HepG2 (cell line): Measurements from ENCODE around the gene PPP4R4. TPM values are rescaled to one million over a fixed set of nuclear protein-coding genes. Genes with fewer than 3 reads are reported as not detected.

Experiments
- ATAC-seq: fragments of 200-7000 bp; cut with Tn5 transposase; 3 replicates; pipeline ENCODE4 v1.9.1; 2020; ENCODE audit warnings: mild to moderate bottlenecking, moderate library complexity
- Bru-seq: library from RNA; stranded (reverse); fragments of 400-500 nt; gene quantifications from one replicate; lab custom pipeline; 2021; lab: Mats Ljungman, UMichigan
- BruChase-seq, 2 experiments: library from RNA; stranded (reverse); fragments of 400-500 nt; gene quantifications; one replicate each; lab custom pipeline; 2021; lab: Mats Ljungman, UMichigan
- BruUV-seq: library from RNA; stranded (reverse); fragments of 400-500 nt; replicated peaks from 2 replicates; lab custom pipeline; 2021; lab: Mats Ljungman, UMichigan
- CTCF ChIA-PET: fragments of 300-600 bp; formaldehyde crosslinking; extraction: SDS; loops from one replicate; lab custom pipeline; 2021; ENCODE audit warnings: low total read pairs, inconsistent platforms, low intra/inter-chr PET ratio; lab: Yijun Ruan, JAX
- POLR2A ChIA-PET: fragments of 350-600 bp; sonication (Branson Sonifier 250); formaldehyde crosslinking; loops from one replicate; lab custom pipeline; 2020; ENCODE audit warnings: antibody characterized with exemption, inconsistent platforms; lab: Yijun Ruan, JAX
- DNase-seq: peaks from one replicate; pipeline ENCODE4 v3.0.0-alpha.2; 2015; ENCODE audit warnings: low spot score
- FAIRE-seq: peaks from 3 replicates; lab custom pipeline; 2011; peaks lifted over from hg19 to GRCh38; lab: Jason Lieb, UNC
- H2AFZ ChIP-seq: one replicate; pipeline ENCODE4 v1.6.1; 2011; ENCODE audit warnings: low read length, inconsistent platforms
- H3K27ac ChIP-seq: fragments of 300-600 bp; 3 replicates; pipeline ENCODE4 v1.8.0; 2011; ENCODE audit warnings: mixed run types, mild to moderate bottlenecking, mixed read lengths, low read length, inconsistent platforms; ENCODE audit not compliant: insufficient read depth; ENCODE audit errors: extremely low read length
- H3K27me3 ChIP-seq, 2 experiments: fragments of 200-600 bp in 1 of 2; 2 replicates in 1 of 2; 3 replicates in 1 of 2; pipeline versions ENCODE4 v1.6.0 to v1.8.0; 2011; ENCODE audit warnings: low read length in 2 of 2, mild to moderate bottlenecking in 2 of 2, moderate library complexity in 2 of 2, inconsistent platforms in 1 of 2; ENCODE audit not compliant: insufficient read depth in 2 of 2, control insufficient read depth in 1 of 2
- H3K36me3 ChIP-seq, 2 experiments: fragments of 200-600 bp in 1 of 2; replicated peaks in 1 of 2; 2 replicates in 1 of 2; 3 replicates in 1 of 2; pipeline versions ENCODE4 v1.5.1 to v1.8.0; 2011; ENCODE audit warnings: low read length in 2 of 2, inconsistent platforms in 1 of 2; ENCODE audit not compliant: insufficient read depth in 2 of 2, control insufficient read depth in 1 of 2
- H3K4me1 ChIP-seq: 2 replicates; pipeline ENCODE4 v1.5.1; 2012; ENCODE audit warnings: low read length, inconsistent platforms; ENCODE audit not compliant: insufficient read depth
- H3K4me2 ChIP-seq: 2 replicates; pipeline ENCODE4 v1.6.0; 2011; ENCODE audit warnings: low read depth, low read length, inconsistent platforms
- H3K4me3 ChIP-seq, 3 experiments: fragments of 200-600 bp in 1 of 3; sonication (generic), shearing (Covaris generic) in 1 of 3; replicated peaks in 1 of 3; 2 replicates each; pipeline ENCODE4 v1.5.1; 2011 to 2016; ENCODE audit warnings: low read length in 3 of 3, inconsistent platforms in 2 of 3, low read depth in 2 of 3, mild to moderate bottlenecking in 2 of 3, control low read depth in 1 of 3, mixed read lengths in 1 of 3; ENCODE audit not compliant: insufficient read depth in 1 of 3
- H3K79me2 ChIP-seq: one replicate; pipeline ENCODE4 v1.6.1; 2011; ENCODE audit warnings: low read length, inconsistent platforms; ENCODE audit not compliant: insufficient read depth
- H3K9ac ChIP-seq: 2 replicates; pipeline ENCODE4 v1.6.0; 2011; ENCODE audit warnings: mild to moderate bottlenecking, low read depth, low read length, inconsistent platforms; ENCODE audit not compliant: insufficient read depth
- H3K9me3 ChIP-seq: 2 replicates; pipeline ENCODE4 v1.5.1; 2012; ENCODE audit warnings: mild to moderate bottlenecking, low read length
- H4K20me1 ChIP-seq: 2 replicates; pipeline ENCODE4 v1.6.0; 2011; ENCODE audit warnings: inconsistent platforms, mild to moderate bottlenecking, low read length, moderate library complexity; ENCODE audit not compliant: insufficient read depth
- ARNT2 ChIP-seq: sonication (generic); formaldehyde crosslinking; IDR thresholded peaks from 2 replicates; pipeline ENCODE4 v1.8.0; 2022; ENCODE audit warnings: mild to moderate bottlenecking, low read depth, missing genetic modification reagents, moderate library complexity
- CSRNP2 ChIP-seq: sonication (generic); formaldehyde crosslinking; conservative IDR thresholded peaks from 2 replicates; pipeline ENCODE4 v1.8.0; 2022; ENCODE audit warnings: low read depth, missing genetic modification reagents
- HES4 ChIP-seq: sonication (generic); formaldehyde crosslinking; IDR thresholded peaks from 2 replicates; pipeline ENCODE4 v1.9.0; 2021; ENCODE audit warnings: mild to moderate bottlenecking, missing genetic modification reagents, borderline replicate concordance
- NFE2L1 ChIP-seq: sonication (generic); formaldehyde crosslinking; IDR thresholded peaks from 2 replicates; pipeline ENCODE4 v1.4.0; 2020; ENCODE audit warnings: missing genetic modification reagents, mild to moderate bottlenecking, borderline replicate concordance
- PATZ1 ChIP-seq: sonication (generic); formaldehyde crosslinking; IDR thresholded peaks from 2 replicates; pipeline ENCODE4 v1.4.0; 2020; ENCODE audit warnings: missing genetic modification reagents
- SMYD3 ChIP-seq: sonication (generic); formaldehyde crosslinking; IDR thresholded peaks from 2 replicates; pipeline ENCODE4 v1.8.1; 2023; ENCODE audit warnings: mild to moderate bottlenecking, missing genetic modification reagents
- ZBTB34 ChIP-seq: sonication (generic); formaldehyde crosslinking; IDR thresholded peaks from 2 replicates; pipeline ENCODE4 v1.8.0; 2022; ENCODE audit warnings: mild to moderate bottlenecking, missing genetic modification reagents
- ZNF562 ChIP-seq: sonication (generic); formaldehyde crosslinking; IDR thresholded peaks from 2 replicates; pipeline ENCODE4 v1.8.0; 2022; ENCODE audit warnings: missing genetic modification reagents, borderline replicate concordance
- ZNF570 ChIP-seq: sonication (generic); formaldehyde crosslinking; IDR thresholded peaks from 2 replicates; pipeline ENCODE4 v1.4.0; 2020; ENCODE audit warnings: mild to moderate bottlenecking, missing genetic modification reagents, borderline replicate concordance
- ZNF746 ChIP-seq: sonication (generic); formaldehyde crosslinking; IDR thresholded peaks from 2 replicates; pipeline ENCODE4 v1.8.0; 2022; ENCODE audit warnings: mild to moderate bottlenecking, missing genetic modification reagents
- ZSCAN30 ChIP-seq: sonication (generic); formaldehyde crosslinking; IDR thresholded peaks from 2 replicates; pipeline ENCODE4 v1.5.0; 2020; ENCODE audit warnings: mild to moderate bottlenecking, missing genetic modification reagents
- WGBS: methylation state at CpG from one replicate; pipeline ENCODE4 v1.1.6; 2017; ENCODE audit warnings: low lambda C conversion rate; 5-methylcytosine and 5-hydroxymethylcytosine counted together
- in situ Hi-C: cut with HindIII; loops from 2 replicates; pipeline ENCODE4 v1.10.0; 2017; ENCODE audit warnings: low pct_unique_long_range_greater_than_20kb; ENCODE audit not compliant: extremely low pct_ligation_motif_present
- intact Hi-C: fragments of 100-400 bp; cut with micrococcal nuclease; formaldehyde crosslinking; loops from one replicate; pipeline ENCODE4 v1.10.0; 2022; ENCODE audit not compliant: unreplicated experiment
- long read RNA-seq, 2 experiments: library from RNA in 1 of 2; library from polyadenylated mRNA in 1 of 2; stranded (forward) in 1 of 2; unstranded in 1 of 2; transcript quantifications; one replicate each; pipeline ENCODE4 v2.0.0, GENCODE V29; 2019 to 2022
- polyA minus RNA-seq, 3 experiments: library from RNA; depleted of rRNA, polyadenylated mRNA; stranded (reverse); fragments of >200 nt; gene quantifications; 2 replicates each; pipeline ENCODE4 v1.2.3, GENCODE V29; 2011; ENCODE audit warnings: low replicate concordance in 1 of 3
- polyA plus RNA-seq, 8 experiments: library from polyadenylated mRNA; depleted of rRNA in 3 of 8; stranded (reverse) in 7 of 8; unstranded in 1 of 8; fragments of >200 nt; fragmentation: Illumina TruSeq in 4 of 8; extraction: Trizol in 4 of 8; gene quantifications; 2 replicates each; pipeline versions ENCODE4 v1.2.1 to v1.2.3, GENCODE V29; 2011 to 2016; ENCODE audit warnings: low read depth in 4 of 8, missing spikeins in 1 of 8, mixed read lengths in 1 of 8; ENCODE audit not compliant: insufficient read depth in 1 of 8
- total RNA-seq, 5 experiments: library from RNA; depleted of rRNA; stranded (reverse); fragments of >200 nt; fragmentation: Illumina TruSeq; extraction: Trizol; gene quantifications; 2 replicates each; pipeline ENCODE4 v1.2.3, GENCODE V29; 2016; ENCODE audit warnings: low read depth in 1 of 5

PPP4R4 gene
- total RNA-seq (2016; rRNA removed; fragmentation: Illumina TruSeq; extraction: Trizol) (19.8 and 21.2 TPM in 2 replicates), polyA plus RNA-seq (2011; rRNA removed) (6.9 and 9.5 TPM in 2 replicates), polyA minus RNA-seq (2011; rRNA and poly(A)+ RNA removed; ENCODE audit: low replicate concordance) (22.1 TPM in 1 of 2 replicates, not detected in the other), Bru-seq, nascent RNA (percentile 68 among the genes with signal in this experiment), BruChase-seq, experiment 1, labeled RNA remaining after a 6-hour chase (percentile 57 among the genes with signal in this experiment), BruChase-seq, experiment 2, labeled RNA remaining after a 2-hour chase (percentile 74 among the genes with signal in this experiment)
- total RNA-seq (2016; cell fraction: cytosol; rRNA removed; fragmentation: Illumina TruSeq; extraction: Trizol; ENCODE audit: low read depth): 11.0 and 11.2 TPM in 2 replicates
- total RNA-seq (2016; cell fraction: insoluble cytoplasmic fraction; rRNA removed; fragmentation: Illumina TruSeq; extraction: Trizol): 18.6 and 21.8 TPM in 2 replicates
- 22.0 and 22.8 TPM in 2 replicates for total RNA-seq (2016; cell fraction: membrane; rRNA removed; fragmentation: Illumina TruSeq; extraction: Trizol)
- 30.3 and 33.4 TPM in 2 replicates for total RNA-seq (2016; cell fraction: nucleus; rRNA removed; fragmentation: Illumina TruSeq; extraction: Trizol)
- 3.2 and 4.3 TPM in 2 replicates for polyA plus RNA-seq (2011; cell fraction: cytosol; rRNA removed)
- 5.9 and 7.3 TPM in 2 replicates for polyA plus RNA-seq (2011; cell fraction: nucleus; rRNA removed)
- 6.4 and 9.4 TPM in 2 replicates for polyA plus RNA-seq (2012)
- 9.3 and 13.3 TPM in 2 replicates for polyA plus RNA-seq (2016; cell fraction: cytosol; fragmentation: Illumina TruSeq; extraction: Trizol; ENCODE audit: low read depth)
- polyA plus RNA-seq (2016; cell fraction: insoluble cytoplasmic fraction; fragmentation: Illumina TruSeq; extraction: Trizol; ENCODE audit: low read depth): 20.1 and 21.1 TPM in 2 replicates
- 13.0 and 13.8 TPM in 2 replicates for polyA plus RNA-seq (2016; cell fraction: membrane; fragmentation: Illumina TruSeq; extraction: Trizol; ENCODE audit: low read depth)
- polyA plus RNA-seq (2016; cell fraction: nucleus; fragmentation: Illumina TruSeq; extraction: Trizol; ENCODE audit: insufficient read depth, low read depth): 21.4 and 24.0 TPM in 2 replicates
- polyA minus RNA-seq (2011; cell fraction: cytosol; rRNA and poly(A)+ RNA removed): 3.2 and 7.4 TPM in 2 replicates
- 49.6 and 60.8 TPM in 2 replicates for polyA minus RNA-seq (2011; cell fraction: nucleus; rRNA and poly(A)+ RNA removed)
- long read RNA-seq, experiment 1, partial matches to known transcripts: 0 of 3 reads
- long read RNA-seq, experiment 1, other reads (novel, unspliced or antisense): 3 of 3 reads
- long read RNA-seq, experiment 2, partial matches to known transcripts: 0 of 2 reads
- long read RNA-seq, experiment 2, other reads (novel, unspliced or antisense): 2 of 2 reads

GRCh38 chr14:94173885-94174603, at the start of gene PPP4R4:
PPP4R4 (plus strand) TSS chr14:94174322; CDS start chr14:94174466, 144 bp downstream.
- CTCF ChIA-PET: no interaction called here
- peak within 1 kb of the TSS; percentile 28 for H2AFZ ChIP-seq
- TF ChIP-seq ZNF746 (CRISPR knock-in tag): peak; percentile 10; the same call in 1 of the 2 replicates
- TF ChIP-seq ZBTB34: no peak
- no peak for TF ChIP-seq SMYD3
- no peak for TF ChIP-seq ZNF570
- TF ChIP-seq PATZ1 (CRISPR knock-in tag): 0 out of 2 replicates have a peak, but pooled peaks have one; percentile 36
- TF ChIP-seq CSRNP2 (CRISPR knock-in tag): no peak
- TF ChIP-seq NFE2L1 (CRISPR knock-in tag): no peak
- TF ChIP-seq ZNF562 (CRISPR knock-in tag): no peak
- no peak for TF ChIP-seq ZSCAN30 (CRISPR knock-in tag)
- peak; percentile 55; the same call in 1 of the 2 replicates for TF ChIP-seq HES4 (CRISPR knock-in tag)
- TF ChIP-seq ARNT2 (CRISPR knock-in tag): peak; percentile 46; the same call in 1 of the 2 replicates

More at GRCh38 chr14:94173885-94174603, at the start of gene PPP4R4:
- ATAC-seq (peak; percentile 83), DNase-seq (peak; percentile 89), FAIRE-seq (no peak)
- Histone ChIP-seq H4K20me1 (no peaks in the 10 kb centered on the region), H3K27me3 (peaks cover 0 to 7% of the 10 kb centered on the region in 2 experiments; a peak in 3 of 5 replicates), H3K4me2 (peak within 1 kb of the TSS; percentile 82), H3K4me3 (peak within 1 kb of the TSS; percentile 84 to 86 (median 84)), H3K9me3 (no peaks in the 10 kb centered on the region), H3K4me1 (peaks cover 45% of the 10 kb centered on the region), H3K79me2 (peaks cover 11% of the 10 kb centered on the region), H3K27ac (peak within 1 kb of the TSS; percentile 54), H3K36me3 (no peaks in the 10 kb centered on the region), H3K9ac (peak within 1 kb of the TSS; percentile 61)
- in situ Hi-C loops (no loop called here), intact Hi-C loops (no loop called here)
- 0% methylated on average over 8 of the region's 84 CpGs for WGBS
- no TSS peak for BruUV-seq
- POLR2A ChIA-PET: interaction anchor here (1.2 to 3.8 kb wide), 7 partner anchors 93 to 439 kb away, joined by 3 to 37 read pairs (median 4); partner anchors contain the start of genes DDX24, IFI27L1, SERPINA10 and SERPINA3
